ENCODE data around the gene UMODL1. TPM values are rescaled to one million over a fixed set of nuclear protein-coding genes. Genes with fewer than 3 reads are reported as not detected.

Gene UMODL1
- polyA plus RNA-seq = not detected

- WGBS, 3 donors = 85 to 90% (median 88%) methylated on average over 13 of the region's 13 CpGs
These were observed at the start of gene UMODL1 for GRCh38 chr21:42071146-42071737. Gene UMODL1, plus strand, starts transcription at chr21:42071317. Its CDS starts 0 bp downstream, at chr21:42071317.

GRCh38 chr21:42021371-42022090, 49.6 kb upstream of the UMODL1 start:
- H3K27ac ChIP-seq (ENCODE audit: low read depth, low read length) = no peak overlapping the region
- 45 to 75% (median 75%) methylated on average over 20 of the region's 20 CpGs for WGBS, 3 donors

More at GRCh38 chr21:42071146-42071737, at the start of gene UMODL1:
- no peak within 1 kb of the TSS for H3K27ac ChIP-seq (ENCODE audit: low read depth, low read length)

DNA sequence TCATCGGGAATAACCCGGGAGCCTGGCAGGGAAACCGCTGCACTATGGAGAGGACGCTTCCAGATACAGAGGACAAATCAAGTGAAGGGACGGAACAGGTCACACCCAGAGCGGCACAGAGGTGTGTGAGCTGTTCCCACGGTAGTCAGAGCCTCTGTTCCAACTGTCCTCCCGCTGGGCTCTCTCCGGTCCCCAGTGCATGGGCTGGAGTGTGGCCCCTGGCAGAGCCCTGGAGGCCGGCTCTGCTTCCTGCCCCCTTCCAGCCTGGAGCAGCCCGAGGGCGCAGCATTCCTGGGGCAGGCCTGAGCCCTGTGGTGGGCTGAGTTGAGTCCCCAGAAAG, 49.1 kb upstream of the UMODL1 start:
- no peak overlapping the region for H3K27ac ChIP-seq (ENCODE audit: low read depth, low read length)
- WGBS, 3 donors = 31 to 73% (median 70%) methylated on average over 12 of the region's 12 CpGs

DNA sequence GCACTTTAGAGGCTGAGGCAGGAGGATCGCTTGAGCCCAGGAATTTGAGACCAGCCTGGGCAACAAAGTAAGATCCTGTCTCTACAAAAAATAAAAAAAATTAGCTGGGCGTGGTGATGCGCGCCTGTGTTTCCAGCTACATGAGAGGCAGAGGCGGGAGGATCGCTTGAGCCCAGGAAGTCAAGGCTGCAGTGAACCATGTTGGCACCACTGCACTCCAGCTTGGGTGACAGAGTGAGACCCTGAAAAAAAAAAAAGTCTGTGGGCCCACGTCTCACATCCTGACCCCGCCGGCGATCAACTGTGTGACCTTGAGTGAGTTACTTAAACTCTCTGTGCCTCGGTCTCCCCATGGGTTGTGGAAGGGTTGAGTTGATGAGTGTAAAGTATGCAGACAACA, 48.2 kb upstream of the UMODL1 start:
- WGBS, 3 donors = 92 to 97% (median 97%) methylated on average over 11 of the region's 11 CpGs

DNA sequence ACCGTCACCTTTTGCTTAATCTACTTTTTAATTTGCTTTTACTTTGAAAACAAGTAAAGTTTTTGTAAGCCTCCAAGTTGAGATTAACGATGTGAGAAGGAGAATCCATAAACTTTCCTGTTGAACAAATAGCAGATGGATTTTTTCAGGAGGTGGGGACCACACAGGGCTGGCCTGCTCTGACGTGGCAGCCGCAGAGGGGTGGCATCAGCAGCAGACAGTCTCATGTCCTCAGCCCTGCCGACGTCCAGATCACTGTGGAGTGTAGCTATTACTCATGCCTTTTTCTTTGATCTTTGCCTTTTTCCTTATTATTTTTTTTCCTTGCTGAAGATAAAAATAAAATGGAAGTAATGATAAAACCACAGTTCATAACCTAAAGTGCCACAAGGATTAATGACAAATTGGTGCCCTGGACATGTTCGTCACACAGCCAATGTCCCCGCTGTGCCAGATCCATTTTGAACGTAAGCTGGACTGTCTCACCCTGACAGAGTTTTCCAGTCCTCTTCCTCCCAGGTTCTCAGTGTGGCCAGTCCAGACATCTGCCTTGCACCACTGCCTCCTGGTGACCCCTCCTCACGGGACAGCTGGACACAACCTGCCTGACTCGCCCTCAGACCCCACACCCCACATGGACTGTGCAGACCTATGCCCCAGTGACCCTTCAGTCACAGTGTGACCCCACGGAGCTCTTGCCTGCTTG, 45.6 kb upstream of the UMODL1 start:
- H3K27ac ChIP-seq (ENCODE audit: low read depth, low read length) = no peak overlapping the region
- WGBS, 3 donors = 71 to 75% (median 73%) methylated on average over 12 of the region's 12 CpGs

More for the DNA sequence above, 48.2 kb upstream of the UMODL1 start:
- no peak overlapping the region for H3K27ac ChIP-seq (ENCODE audit: low read depth, low read length)

GRCh38 chr21:42026082-42026435, 45.1 kb upstream of the UMODL1 start:
- 64 to 77% (median 71%) methylated on average over 9 of the region's 9 CpGs for WGBS, 3 donors
- no peak overlapping the region for H3K27ac ChIP-seq (ENCODE audit: low read depth, low read length)

GRCh38 chr21:42027085-42027821, 43.9 kb upstream of the UMODL1 start:
- no peak overlapping the region for H3K27ac ChIP-seq (ENCODE audit: low read depth, low read length)

DNA sequence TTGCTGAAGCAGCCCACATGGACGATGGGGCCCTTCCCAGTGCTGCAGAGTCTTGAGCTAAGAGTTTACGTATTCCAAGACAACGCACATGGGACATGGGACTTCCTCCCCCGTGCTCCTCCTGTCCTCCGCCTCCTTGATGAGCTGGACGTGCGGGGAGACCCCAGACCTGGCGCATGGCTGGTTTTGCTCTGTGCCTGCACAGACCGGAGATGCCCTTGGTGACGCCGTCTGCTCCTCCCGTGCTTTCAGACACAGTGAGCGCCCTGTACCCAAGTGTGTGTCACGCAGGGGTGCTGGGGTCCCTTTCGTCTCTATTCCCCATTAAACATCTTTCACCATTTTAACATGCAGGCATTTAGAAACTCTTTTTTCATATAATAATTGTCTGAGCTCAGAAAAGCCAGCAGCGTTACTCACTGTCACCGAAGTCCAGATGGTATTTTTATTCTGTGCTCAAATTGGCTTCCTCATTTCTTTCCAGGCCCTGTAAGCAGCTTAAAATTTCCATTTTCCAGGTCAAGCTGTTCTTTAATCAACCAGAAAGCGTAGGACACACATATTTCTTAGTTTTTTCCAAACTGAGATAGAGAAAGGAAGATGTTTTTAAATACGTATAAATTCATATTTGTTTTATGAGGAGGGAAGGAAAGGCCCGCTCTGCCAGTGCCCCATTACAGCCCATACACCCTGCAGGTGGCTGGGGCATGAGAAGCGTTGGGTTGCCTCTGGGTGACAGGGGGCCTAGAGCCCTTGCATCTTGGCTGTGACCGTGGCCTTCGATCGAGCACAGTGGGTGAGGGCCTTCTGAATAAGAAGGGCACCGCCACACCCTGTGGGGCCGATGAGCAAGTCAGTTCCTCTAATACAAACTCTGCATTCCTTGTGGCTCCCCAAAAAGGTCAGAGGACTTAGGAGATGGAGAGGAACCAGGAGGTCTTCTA, 43.0 kb upstream of the UMODL1 start:
- no peak overlapping the region for H3K27ac ChIP-seq (ENCODE audit: low read depth, low read length)
- WGBS, 3 donors = 80 to 87% (median 81%) methylated on average over 26 of the region's 26 CpGs

More at GRCh38 chr21:42027085-42027821, 43.9 kb upstream of the UMODL1 start:
- WGBS, 3 donors = 86 to 92% (median 87%) methylated on average over 6 of the region's 6 CpGs

DNA sequence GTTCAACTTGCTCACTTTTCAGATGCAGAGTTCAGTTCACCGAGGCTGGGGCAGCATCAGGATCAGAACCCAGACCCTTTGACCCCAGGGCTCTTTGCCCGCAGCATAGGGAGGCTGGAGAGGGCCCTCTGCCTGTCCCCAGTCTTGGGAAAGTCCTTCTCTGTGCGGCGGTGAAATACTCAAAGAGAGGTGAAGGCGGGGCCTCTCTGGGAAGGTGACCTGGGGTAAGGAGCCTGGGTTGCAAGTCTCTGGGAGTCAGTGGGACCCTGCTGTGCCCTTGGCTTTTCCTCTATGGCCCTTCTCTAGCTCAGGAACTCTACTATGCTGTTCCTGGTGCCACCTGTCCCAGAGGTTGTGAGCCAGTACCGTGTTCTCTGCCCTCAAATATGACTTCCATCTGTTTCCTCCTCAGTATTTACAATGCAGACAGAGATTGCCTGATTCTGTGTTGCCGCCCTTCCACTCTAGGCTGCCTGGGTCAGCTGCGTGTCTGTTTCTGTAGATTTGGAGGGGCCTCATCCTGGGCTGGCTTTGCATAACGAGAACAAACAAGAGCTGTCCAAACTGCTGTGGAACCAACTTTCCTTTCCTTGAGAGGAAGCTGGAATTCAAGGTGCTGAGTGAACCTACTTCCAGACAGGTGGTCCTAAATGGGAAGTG, 42.2 kb upstream of the UMODL1 start:
- 70 to 78% (median 71%) methylated on average over 9 of the region's 9 CpGs for WGBS, 3 donors
- H3K27ac ChIP-seq (ENCODE audit: low read depth, low read length) = no peak overlapping the region

GRCh38 chr21:42030311-42030710, 40.8 kb upstream of the UMODL1 start:
- H3K27ac ChIP-seq (ENCODE audit: low read depth, low read length) = no peak overlapping the region
- 86 to 88% (median 87%) methylated on average over 4 of the region's 4 CpGs for WGBS, 3 donors

- 73 to 86% (median 81%) methylated on average over 9 of the region's 9 CpGs for WGBS, 3 donors
- H3K27ac ChIP-seq (ENCODE audit: low read depth, low read length) = no peak overlapping the region
These were observed 39.9 kb upstream of the UMODL1 start for GRCh38 chr21:42031241-42031640.

GRCh38 chr21:42031816-42032215, 39.3 kb upstream of the UMODL1 start:
- H3K27ac ChIP-seq (ENCODE audit: low read depth, low read length) = no peak overlapping the region
- WGBS, 3 donors = 67 to 80% (median 73%) methylated on average over 4 of the region's 4 CpGs

GRCh38 chr21:42032266-42032665, 38.9 kb upstream of the UMODL1 start:
- no peak overlapping the region for H3K27ac ChIP-seq (ENCODE audit: low read depth, low read length)
- WGBS, 3 donors = 92 to 97% (median 95%) methylated on average over 2 of the region's 2 CpGs

DNA sequence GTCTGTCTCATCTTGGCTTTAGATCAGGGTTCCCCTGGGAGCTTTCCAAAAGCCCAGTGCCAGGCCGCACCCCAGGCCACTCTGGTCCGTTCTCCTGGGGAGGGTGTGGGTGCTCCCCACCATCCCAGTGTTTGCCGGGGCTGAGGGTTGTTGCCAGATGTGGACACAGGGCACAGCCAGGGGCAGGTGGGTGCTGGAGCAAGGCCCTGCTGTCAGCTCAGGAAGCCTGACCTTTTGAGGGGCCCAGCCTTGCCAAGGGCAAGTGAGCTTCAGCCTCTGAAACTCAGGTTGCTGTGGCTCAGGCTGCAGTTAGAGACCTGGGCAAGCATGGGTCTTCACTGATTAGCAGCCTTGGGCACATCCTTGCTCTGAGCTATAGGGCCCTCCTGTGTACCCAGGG, 38.1 kb upstream of the UMODL1 start:
- WGBS, 3 donors = 91 to 95% (median 95%) methylated on average over 3 of the region's 3 CpGs
- H3K27ac ChIP-seq (ENCODE audit: low read depth, low read length) = no peak overlapping the region

- WGBS, 3 donors = 89 to 96% (median 91%) methylated on average over 2 of the region's 2 CpGs
These were observed 34.8 kb upstream of the UMODL1 start for GRCh38 chr21:42036313-42036712.

DNA sequence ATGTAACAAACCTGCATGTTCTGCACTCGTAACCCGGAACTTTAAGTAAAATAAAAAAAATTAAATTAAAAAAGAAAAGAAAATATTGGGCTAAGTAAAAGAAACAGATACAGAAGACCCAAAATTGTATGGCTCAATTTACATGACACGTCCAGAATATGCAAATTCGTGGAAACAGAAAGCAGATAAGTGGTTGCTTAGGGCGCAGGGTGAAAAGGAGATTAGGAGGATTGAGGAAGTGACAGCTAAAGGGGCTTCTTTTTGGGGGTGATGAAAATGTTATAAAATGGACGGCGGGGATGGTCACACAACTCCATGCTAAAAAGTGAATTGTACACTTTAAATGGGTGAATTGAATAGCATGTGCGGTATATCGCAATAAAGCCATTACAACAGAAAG, 33.6 kb upstream of the UMODL1 start:
- H3K27ac ChIP-seq (ENCODE audit: low read depth, low read length) = no peak overlapping the region
- WGBS, 3 donors = 85 to 94% (median 88%) methylated on average over 9 of the region's 9 CpGs

More at GRCh38 chr21:42036313-42036712, 34.8 kb upstream of the UMODL1 start:
- H3K27ac ChIP-seq (ENCODE audit: low read depth, low read length) = no peak overlapping the region

- H3K27ac ChIP-seq (ENCODE audit: low read depth, low read length) = no peak overlapping the region
- WGBS, 3 donors = 62 to 69% (median 68%) methylated on average over 12 of the region's 12 CpGs
These were observed 33.2 kb upstream of the UMODL1 start for GRCh38 chr21:42037943-42038342.

Data from adipose tissue (tissue), 3 donors.